Measurements from ENCODE around the gene MRM3.
"Not testable (repeated sequence)": the region's sequence is repeated elsewhere in the genome, so short reads cannot be mapped to it uniquely, and the experiment has no call there.

DNA sequence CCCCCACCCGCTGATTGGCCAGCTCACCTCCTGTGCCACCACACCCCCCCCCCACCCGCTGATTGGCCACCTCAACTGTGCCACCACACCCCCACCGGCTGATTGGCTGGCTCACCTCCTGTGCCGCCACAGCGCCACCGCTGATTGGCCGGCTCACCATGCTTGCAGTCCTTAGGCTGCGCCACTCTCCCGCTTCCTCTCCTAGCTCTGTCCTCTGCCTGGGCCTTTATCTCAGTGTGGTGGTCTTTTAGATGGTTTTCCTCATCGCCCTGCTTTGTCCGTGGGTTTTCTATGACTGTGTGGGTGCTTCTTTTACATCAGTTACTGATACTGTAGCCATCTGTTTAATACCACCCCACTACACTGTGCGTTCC, 8.7 kb downstream of the MRM3 start:
- TF ChIP-seq CTCF (IDR thresholded peaks at IDR 0.05; ENCODE audit: insufficient read depth, low read depth, low read length); EZH2 (IDR thresholded peaks at IDR 0.05; ENCODE audit: insufficient read depth, low read length): not testable (repeated sequence)
